WTC11 (cell line): ENCODE measurements around the gene RBMS1. TPM values are rescaled to one million over a fixed set of nuclear protein-coding genes. Genes with fewer than 3 reads are reported as not detected.

Source experiments
- ATAC-seq: fragments of 200-7000 bp; cut with Tn5 transposase; 2 replicates; pipeline ENCODE4 v1.10.0; 2021; ENCODE audit warnings: mild to moderate bottlenecking, moderate library complexity
- CTCF ChIA-PET: fragments of 300-600 bp; sonication (Branson Sonifier 250); formaldehyde crosslinking; loops from one replicate; lab custom pipeline; 2021; ENCODE audit warnings: antibody characterized with exemption; lab: Charles Lee
- POLR2A ChIA-PET: fragments of 350-600 bp; sonication (Branson Sonifier 250); formaldehyde crosslinking; loops from one replicate; lab custom pipeline; 2021; ENCODE audit warnings: antibody characterized with exemption; lab: Charles Lee
- DNase-seq: peaks from one replicate; pipeline ENCODE4 v3.0.0; 2021; ENCODE audit warnings: low spot score
- H3K27ac Mint-ChIP-seq: 2 replicates; pipeline ENCODE4 v1.8.0; 2021; ENCODE audit warnings: mixed read lengths
- H3K27me3 Mint-ChIP-seq: 2 replicates; pipeline ENCODE4 v1.8.0; 2021; ENCODE audit warnings: low read depth, mild to moderate bottlenecking, moderate library complexity, mixed read lengths
- H3K36me3 Mint-ChIP-seq: 2 replicates; pipeline ENCODE4 v1.8.0; 2021; ENCODE audit warnings: mixed read lengths
- H3K4me1 Mint-ChIP-seq: 2 replicates; pipeline ENCODE4 v1.8.0; 2022; ENCODE audit warnings: mixed read lengths
- H3K4me3 Mint-ChIP-seq: 2 replicates; pipeline ENCODE4 v1.8.0; 2021; ENCODE audit warnings: mild to moderate bottlenecking, moderate library complexity, mixed read lengths
- H3K9me3 Mint-ChIP-seq: 2 replicates; pipeline ENCODE4 v1.8.0; 2021; ENCODE audit warnings: mixed read lengths
- CTCF ChIP-seq: fragments of 200-600 bp; IDR thresholded peaks from 2 replicates; pipeline ENCODE4 v1.8.0; 2022; ENCODE audit warnings: antibody characterized with exemption
- FOXP1 ChIP-seq: sonication (generic); formaldehyde crosslinking; IDR thresholded peaks from 2 replicates; pipeline ENCODE4 v1.8.0; 2022; ENCODE audit warnings: missing genetic modification reagents, mild to moderate bottlenecking, moderate library complexity, borderline replicate concordance
- GABPB1 ChIP-seq: sonication (generic); formaldehyde crosslinking; IDR thresholded peaks from 2 replicates; pipeline ENCODE4 v1.8.1; 2023; ENCODE audit warnings: mild to moderate bottlenecking, missing genetic modification reagents
- GTF2I ChIP-seq: fragments of 250-450 bp; sonication (Bioruptor Pico); conservative IDR thresholded peaks from 2 replicates; pipeline ENCODE4 v1.4.0; 2021; ENCODE audit warnings: mild to moderate bottlenecking
- IRF1 ChIP-seq: sonication (generic); formaldehyde crosslinking; IDR thresholded peaks from 2 replicates; pipeline ENCODE4 v1.8.0; 2023; ENCODE audit warnings: missing genetic modification reagents
- MXD4 ChIP-seq: fragments of 250-450 bp; sonication (Bioruptor Pico); IDR thresholded peaks from 2 replicates; pipeline ENCODE4 v1.8.0; 2021; ENCODE audit warnings: mild to moderate bottlenecking, moderate library complexity, borderline replicate concordance
- RELA ChIP-seq: sonication (generic); formaldehyde crosslinking; IDR thresholded peaks from 2 replicates; pipeline ENCODE4 v1.8.1; 2022; ENCODE audit warnings: missing genetic modification reagents, mild to moderate bottlenecking, borderline replicate concordance
- SMAD4 ChIP-seq: sonication (generic); formaldehyde crosslinking; IDR thresholded peaks from 2 replicates; pipeline ENCODE4 v1.8.0; 2022; ENCODE audit warnings: mild to moderate bottlenecking, missing genetic modification reagents
- TEAD4 ChIP-seq: sonication (generic); formaldehyde crosslinking; IDR thresholded peaks from 2 replicates; pipeline ENCODE4 v1.8.0; 2022; ENCODE audit warnings: mild to moderate bottlenecking, missing genetic modification reagents
- ZNF138 ChIP-seq: sonication (generic); formaldehyde crosslinking; conservative IDR thresholded peaks from 2 replicates; pipeline ENCODE4 v1.8.1; 2022; ENCODE audit warnings: mild to moderate bottlenecking, moderate library complexity, missing genetic modification reagents
- total RNA-seq: library from RNA; stranded (reverse); gene quantifications from 3 replicates; pipeline ENCODE4 v1.2.3, GENCODE V29; 2021
- TF ChIP-seq, protein P1 (sequence below): sonication (generic); formaldehyde crosslinking; IDR thresholded peaks from 2 replicates; pipeline ENCODE4 v1.8.1; 2022; ENCODE audit warnings: low read depth, mild to moderate bottlenecking, moderate library complexity, missing genetic modification reagents, borderline replicate concordance
- TF ChIP-seq, protein P2 (sequence below): sonication (generic); formaldehyde crosslinking; IDR thresholded peaks from 2 replicates; pipeline ENCODE4 v1.8.1; 2023; ENCODE audit warnings: mild to moderate bottlenecking, missing genetic modification reagents, moderate library complexity
- TF ChIP-seq, protein P3 (sequence below): fragments of 250-450 bp; sonication (Bioruptor Pico); IDR thresholded peaks from 2 replicates; pipeline ENCODE4 v1.8.0; 2021; ENCODE audit warnings: mild to moderate bottlenecking
- TF ChIP-seq, protein P4 (sequence below): sonication (generic); formaldehyde crosslinking; IDR thresholded peaks from 2 replicates; pipeline ENCODE4 v1.8.1; 2023; ENCODE audit warnings: mild to moderate bottlenecking, missing genetic modification reagents, borderline replicate concordance

Gene RBMS1
- total RNA-seq, 1 experiment from 2014 or later = 56.3 TPM

GRCh38 chr2:160408173-160408958, 85.2 kb downstream of the RBMS1 start:
- H3K4me3 Mint-ChIP-seq = peak overlapping the region; percentile 83
- H3K4me1 Mint-ChIP-seq = peaks cover 49% of the 10 kb centered on the region
- H3K9me3 Mint-ChIP-seq = no peaks in the 10 kb centered on the region
- DNase-seq (peak; percentile 35), ATAC-seq (peak; percentile 40)
- ChIA-PET CTCF (interaction anchor here (1.0 to 2.8 kb wide), 3 partner anchors 21 to 138 kb away, joined by 3 to 11 read pairs (median 3); no protein-coding TSS in a partner anchor), POLR2A (no interaction called here)
- TF ChIP-seq GABPB1 (no peak), IRF1 (CRISPR knock-in tag) (no peak), GTF2I (CRISPR knock-in tag) (no peak), CTCF (no peak), MXD4 (CRISPR knock-in tag) (no peak), FOXP1 (CRISPR knock-in tag) (no peak), ZNF138 (CRISPR knock-in tag) (no peak), SMAD4 (no peak)
- TF ChIP-seq, protein P1, sequence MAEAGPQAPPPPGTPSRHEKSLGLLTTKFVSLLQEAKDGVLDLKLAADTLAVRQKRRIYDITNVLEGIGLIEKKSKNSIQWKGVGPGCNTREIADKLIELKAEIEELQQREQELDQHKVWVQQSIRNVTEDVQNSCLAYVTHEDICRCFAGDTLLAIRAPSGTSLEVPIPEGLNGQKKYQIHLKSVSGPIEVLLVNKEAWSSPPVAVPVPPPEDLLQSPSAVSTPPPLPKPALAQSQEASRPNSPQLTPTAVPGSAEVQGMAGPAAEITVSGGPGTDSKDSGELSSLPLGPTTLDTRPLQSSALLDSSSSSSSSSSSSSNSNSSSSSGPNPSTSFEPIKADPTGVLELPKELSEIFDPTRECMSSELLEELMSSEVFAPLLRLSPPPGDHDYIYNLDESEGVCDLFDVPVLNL = no peak
- TF ChIP-seq, protein P2, sequence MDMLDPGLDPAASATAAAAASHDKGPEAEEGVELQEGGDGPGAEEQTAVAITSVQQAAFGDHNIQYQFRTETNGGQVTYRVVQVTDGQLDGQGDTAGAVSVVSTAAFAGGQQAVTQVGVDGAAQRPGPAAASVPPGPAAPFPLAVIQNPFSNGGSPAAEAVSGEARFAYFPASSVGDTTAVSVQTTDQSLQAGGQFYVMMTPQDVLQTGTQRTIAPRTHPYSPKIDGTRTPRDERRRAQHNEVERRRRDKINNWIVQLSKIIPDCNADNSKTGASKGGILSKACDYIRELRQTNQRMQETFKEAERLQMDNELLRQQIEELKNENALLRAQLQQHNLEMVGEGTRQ (CRISPR knock-in tag) = no peak
- TF ChIP-seq, protein P3, sequence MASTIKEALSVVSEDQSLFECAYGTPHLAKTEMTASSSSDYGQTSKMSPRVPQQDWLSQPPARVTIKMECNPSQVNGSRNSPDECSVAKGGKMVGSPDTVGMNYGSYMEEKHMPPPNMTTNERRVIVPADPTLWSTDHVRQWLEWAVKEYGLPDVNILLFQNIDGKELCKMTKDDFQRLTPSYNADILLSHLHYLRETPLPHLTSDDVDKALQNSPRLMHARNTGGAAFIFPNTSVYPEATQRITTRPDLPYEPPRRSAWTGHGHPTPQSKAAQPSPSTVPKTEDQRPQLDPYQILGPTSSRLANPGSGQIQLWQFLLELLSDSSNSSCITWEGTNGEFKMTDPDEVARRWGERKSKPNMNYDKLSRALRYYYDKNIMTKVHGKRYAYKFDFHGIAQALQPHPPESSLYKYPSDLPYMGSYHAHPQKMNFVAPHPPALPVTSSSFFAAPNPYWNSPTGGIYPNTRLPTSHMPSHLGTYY (CRISPR knock-in tag) = no peak
- H3K36me3 Mint-ChIP-seq = no peaks in the 10 kb centered on the region
- peaks cover 40% of the 10 kb centered on the region for H3K27me3 Mint-ChIP-seq
- peak overlapping the region; percentile 81 for H3K27ac Mint-ChIP-seq

DNA sequence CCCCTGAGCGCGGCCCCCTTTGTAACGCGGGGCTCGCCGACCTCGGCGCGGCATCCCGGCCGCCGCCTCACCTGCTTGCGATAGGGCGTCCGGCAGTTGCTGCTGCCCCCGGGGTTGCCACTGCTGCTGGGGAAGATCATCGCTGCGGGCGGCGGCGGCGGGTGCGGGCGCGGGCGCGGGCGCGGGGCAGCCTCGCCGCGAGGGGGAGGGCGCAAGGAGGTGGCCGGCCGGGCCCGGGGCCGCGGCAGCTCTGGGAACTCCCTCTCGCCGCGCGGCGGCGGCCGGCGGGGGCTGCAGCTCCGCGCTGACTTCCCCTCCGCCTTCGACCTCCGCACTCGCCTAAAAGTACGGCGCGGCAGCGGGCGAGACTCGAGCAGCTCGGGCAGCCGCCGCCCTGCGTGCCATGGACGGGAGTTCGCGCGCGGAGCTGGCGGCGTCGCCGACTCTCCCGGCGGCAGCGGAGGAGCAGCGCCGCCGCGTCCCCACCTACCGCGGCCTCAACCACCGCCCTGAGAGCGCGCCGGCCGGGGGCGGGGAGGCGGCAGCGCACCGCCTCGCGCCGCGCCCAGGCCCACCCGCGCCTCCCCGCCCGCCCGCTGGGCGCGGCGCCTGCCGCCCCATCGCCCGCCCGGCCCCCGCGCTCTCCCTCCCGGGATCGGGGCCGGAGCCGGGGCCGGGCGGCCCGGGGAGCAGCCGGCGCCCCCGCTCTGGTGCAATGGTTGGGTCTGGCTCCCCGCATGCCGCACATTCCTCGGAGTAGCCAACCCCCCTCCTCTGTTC, 86.0 kb downstream of the RBMS1 start:
- H3K4me1 Mint-ChIP-seq = peaks cover 55% of the 10 kb centered on the region

More for the DNA sequence above, 86.0 kb downstream of the RBMS1 start:
- H3K27me3 Mint-ChIP-seq = peaks cover 44% of the 10 kb centered on the region
- H3K9me3 Mint-ChIP-seq = no peaks in the 10 kb centered on the region
- no peaks in the 10 kb centered on the region for H3K36me3 Mint-ChIP-seq
- TF ChIP-seq, protein P4, sequence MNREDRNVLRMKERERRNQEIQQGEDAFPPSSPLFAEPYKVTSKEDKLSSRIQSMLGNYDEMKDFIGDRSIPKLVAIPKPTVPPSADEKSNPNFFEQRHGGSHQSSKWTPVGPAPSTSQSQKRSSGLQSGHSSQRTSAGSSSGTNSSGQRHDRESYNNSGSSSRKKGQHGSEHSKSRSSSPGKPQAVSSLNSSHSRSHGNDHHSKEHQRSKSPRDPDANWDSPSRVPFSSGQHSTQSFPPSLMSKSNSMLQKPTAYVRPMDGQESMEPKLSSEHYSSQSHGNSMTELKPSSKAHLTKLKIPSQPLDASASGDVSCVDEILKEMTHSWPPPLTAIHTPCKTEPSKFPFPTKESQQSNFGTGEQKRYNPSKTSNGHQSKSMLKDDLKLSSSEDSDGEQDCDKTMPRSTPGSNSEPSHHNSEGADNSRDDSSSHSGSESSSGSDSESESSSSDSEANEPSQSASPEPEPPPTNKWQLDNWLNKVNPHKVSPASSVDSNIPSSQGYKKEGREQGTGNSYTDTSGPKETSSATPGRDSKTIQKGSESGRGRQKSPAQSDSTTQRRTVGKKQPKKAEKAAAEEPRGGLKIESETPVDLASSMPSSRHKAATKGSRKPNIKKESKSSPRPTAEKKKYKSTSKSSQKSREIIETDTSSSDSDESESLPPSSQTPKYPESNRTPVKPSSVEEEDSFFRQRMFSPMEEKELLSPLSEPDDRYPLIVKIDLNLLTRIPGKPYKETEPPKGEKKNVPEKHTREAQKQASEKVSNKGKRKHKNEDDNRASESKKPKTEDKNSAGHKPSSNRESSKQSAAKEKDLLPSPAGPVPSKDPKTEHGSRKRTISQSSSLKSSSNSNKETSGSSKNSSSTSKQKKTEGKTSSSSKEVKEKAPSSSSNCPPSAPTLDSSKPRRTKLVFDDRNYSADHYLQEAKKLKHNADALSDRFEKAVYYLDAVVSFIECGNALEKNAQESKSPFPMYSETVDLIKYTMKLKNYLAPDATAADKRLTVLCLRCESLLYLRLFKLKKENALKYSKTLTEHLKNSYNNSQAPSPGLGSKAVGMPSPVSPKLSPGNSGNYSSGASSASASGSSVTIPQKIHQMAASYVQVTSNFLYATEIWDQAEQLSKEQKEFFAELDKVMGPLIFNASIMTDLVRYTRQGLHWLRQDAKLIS = no peak
- peak; percentile 5; the same call in 1 of the 2 replicates for TF ChIP-seq RELA (CRISPR knock-in tag)
- TF ChIP-seq TEAD4 (CRISPR knock-in tag) = 0 out of 2 replicates have a peak, but pooled peaks have one; percentile 32
- no peak for TF ChIP-seq IRF1 (CRISPR knock-in tag)
- ChIA-PET CTCF (interaction anchor here (1.0 to 2.8 kb wide), 3 partner anchors 22 to 137 kb away, joined by 3 to 11 read pairs (median 3); no protein-coding TSS in a partner anchor), POLR2A (interaction anchor here (0.8 to 1.3 kb wide), 3 partner anchors 17 to 138 kb away, joined by 3 to 4 read pairs (median 4); no protein-coding TSS in a partner anchor)
- H3K4me3 Mint-ChIP-seq = peak overlapping the region; percentile 85
- ATAC-seq = peak; percentile 62
- DNase-seq = peak; percentile 68
- peak overlapping the region; percentile 81; the same call in 1 of the 2 replicates for H3K27ac Mint-ChIP-seq
